Endodermal cell (in vitro differentiated cells): ENCODE data around the gene KCNIP3. TPM values are rescaled to one million over a fixed set of nuclear protein-coding genes. Genes with fewer than 3 reads are reported as not detected.

Source experiments
- DNase-seq: peaks from one replicate; pipeline ENCODE4 v3.0.0-alpha.2; 2017
- H3K27ac ChIP-seq: 2 replicates; pipeline ENCODE4 v1.5.1; 2013; ENCODE audit warnings: mild to moderate bottlenecking, low read depth, low read length, moderate library complexity
- H3K27me3 ChIP-seq: 2 replicates; pipeline ENCODE4 v1.6.1; 2013; ENCODE audit warnings: mild to moderate bottlenecking, low read length, moderate library complexity; ENCODE audit not compliant: insufficient read depth, control insufficient read depth, poor library complexity, severe bottlenecking
- H3K36me3 ChIP-seq: 2 replicates; pipeline ENCODE4 v1.7.0; 2013; ENCODE audit warnings: mild to moderate bottlenecking, low read length, moderate library complexity; ENCODE audit not compliant: control insufficient read depth, insufficient read depth
- H3K4me1 ChIP-seq: one replicate; pipeline ENCODE4 v1.7.0; 2013; ENCODE audit warnings: low read length; ENCODE audit not compliant: control insufficient read depth, insufficient read depth
- H3K4me3 ChIP-seq: 2 replicates; pipeline ENCODE4 v1.5.1; 2013; ENCODE audit warnings: mild to moderate bottlenecking, low read length, moderate library complexity
- H3K9ac ChIP-seq: 2 replicates; pipeline ENCODE4 v1.6.1; 2013; ENCODE audit warnings: mild to moderate bottlenecking, low read length, moderate library complexity; ENCODE audit not compliant: poor library complexity, severe bottlenecking; ENCODE audit errors: extremely low read depth
- H3K9me3 ChIP-seq: 2 replicates; pipeline ENCODE4 v1.6.1; 2013; ENCODE audit warnings: mild to moderate bottlenecking, low read length, moderate library complexity; ENCODE audit not compliant: control insufficient read depth
- H3K27ac Mint-ChIP-seq: 2 replicates; pipeline ENCODE4 v1.8.0; 2020; ENCODE audit warnings: mixed read lengths
- H3K27me3 Mint-ChIP-seq: 2 replicates; pipeline ENCODE4 v1.8.0; 2021; ENCODE audit warnings: mild to moderate bottlenecking, mixed read lengths; ENCODE audit not compliant: insufficient read depth
- H3K36me3 Mint-ChIP-seq: 2 replicates; pipeline ENCODE4 v1.8.0; 2020; ENCODE audit warnings: low read depth, mixed read lengths
- H3K4me1 Mint-ChIP-seq: 2 replicates; pipeline ENCODE4 v1.8.0; 2020; ENCODE audit warnings: mixed read lengths
- H3K4me3 Mint-ChIP-seq: 2 replicates; pipeline ENCODE4 v1.8.0; 2020; ENCODE audit warnings: mild to moderate bottlenecking, moderate library complexity, mixed read lengths
- H3K9me3 Mint-ChIP-seq: 2 replicates; pipeline ENCODE4 v1.8.0; 2020; ENCODE audit warnings: mild to moderate bottlenecking, mixed read lengths
- WGBS, 2 experiments: methylation state at CpG; one replicate each; pipeline versions ENCODE4 v1.1.5 to v1.1.7; 2013; ENCODE audit warnings: missing lambda C conversion rate in 2 of 2, mixed read lengths in 1 of 2; ENCODE audit not compliant: insufficient coverage in 1 of 2, insufficient read length in 1 of 2; 5-methylcytosine and 5-hydroxymethylcytosine counted together
- total RNA-seq, 2 donors: library from RNA; stranded (reverse); fragmentation: NEBNext Ultra II Directional in 1 of 2; extraction: Animal tissue kit (Norgen Biotek cat#: 25700) in 1 of 2; gene quantifications; 2 replicates in 1 of 2; 3 replicates in 1 of 2; pipeline ENCODE4 v1.2.1, GENCODE V29; 2021
- TF ChIP-seq, protein P1 (sequence below): fragments of 200-600 bp; sonication (generic); conservative IDR thresholded peaks from 2 replicates; pipeline ENCODE4 v1.5.0; 2021; ENCODE audit warnings: antibody characterized with exemption, mild to moderate bottlenecking

The KCNIP3 gene
- total RNA-seq, 2 donors from 2014 or later = 0.26 to 1.3 TPM

DNA sequence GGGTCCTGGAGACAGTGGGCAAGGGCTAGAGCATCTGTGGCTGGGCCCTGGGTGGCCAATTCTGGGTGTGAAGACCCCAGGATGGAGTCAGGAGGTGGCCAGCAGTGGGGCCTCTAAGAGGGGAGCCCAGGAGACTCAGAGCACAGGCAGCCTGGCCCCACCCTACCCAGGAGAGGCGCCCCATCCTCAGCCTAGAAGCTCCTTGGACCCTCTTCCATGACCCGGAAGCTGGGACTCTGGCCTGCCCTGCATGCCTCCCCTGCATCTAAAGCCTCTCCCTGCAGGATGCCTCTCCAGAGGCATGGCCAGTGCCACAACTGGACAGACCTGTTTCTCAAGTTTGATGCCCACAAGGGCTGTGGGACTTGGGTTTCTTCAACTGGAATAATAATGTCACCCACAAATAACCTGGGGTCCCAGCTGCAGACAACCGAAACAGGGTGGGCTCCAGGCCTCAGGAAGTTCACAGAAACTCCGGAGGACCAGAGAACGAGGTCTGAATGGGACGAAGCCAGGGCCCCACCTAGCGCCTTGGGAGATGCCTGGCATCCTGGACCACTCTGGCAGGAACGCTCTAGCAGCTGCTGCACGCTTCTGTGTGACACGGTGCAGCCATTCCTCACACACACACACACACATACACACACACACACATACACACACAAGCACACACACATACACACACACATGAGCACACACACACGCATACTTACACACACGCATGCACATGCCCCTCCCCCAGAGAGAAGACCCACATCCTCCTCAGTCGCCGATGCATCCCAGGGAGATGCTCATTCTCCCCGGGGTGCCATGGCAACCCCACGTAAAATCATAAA is 16.4 kb downstream of the KCNIP3 start:
- H3K9me3 ChIP-seq = no peaks in the 10 kb centered on the region
- Mint-ChIP-seq H3K9me3 (no peaks in the 10 kb centered on the region), H3K36me3 (no peaks in the 10 kb centered on the region), H3K27me3 (no peaks in the 10 kb centered on the region), H3K4me3 (no peak overlapping the region), H3K27ac (no peak overlapping the region), H3K4me1 (no peaks in the 10 kb centered on the region)
- no peaks in the 10 kb centered on the region for H3K36me3 ChIP-seq
- H3K4me3 ChIP-seq = no peak overlapping the region
- no peaks in the 10 kb centered on the region for H3K27me3 ChIP-seq
- no peaks in the 10 kb centered on the region for H3K4me1 ChIP-seq
- 90 to 92% methylated on average over 6 to 16 of the region's 16 CpGs for WGBS, 2 experiments
- H3K9ac ChIP-seq = no peak overlapping the region
- DNase-seq = no peak
- TF ChIP-seq, protein P1, sequence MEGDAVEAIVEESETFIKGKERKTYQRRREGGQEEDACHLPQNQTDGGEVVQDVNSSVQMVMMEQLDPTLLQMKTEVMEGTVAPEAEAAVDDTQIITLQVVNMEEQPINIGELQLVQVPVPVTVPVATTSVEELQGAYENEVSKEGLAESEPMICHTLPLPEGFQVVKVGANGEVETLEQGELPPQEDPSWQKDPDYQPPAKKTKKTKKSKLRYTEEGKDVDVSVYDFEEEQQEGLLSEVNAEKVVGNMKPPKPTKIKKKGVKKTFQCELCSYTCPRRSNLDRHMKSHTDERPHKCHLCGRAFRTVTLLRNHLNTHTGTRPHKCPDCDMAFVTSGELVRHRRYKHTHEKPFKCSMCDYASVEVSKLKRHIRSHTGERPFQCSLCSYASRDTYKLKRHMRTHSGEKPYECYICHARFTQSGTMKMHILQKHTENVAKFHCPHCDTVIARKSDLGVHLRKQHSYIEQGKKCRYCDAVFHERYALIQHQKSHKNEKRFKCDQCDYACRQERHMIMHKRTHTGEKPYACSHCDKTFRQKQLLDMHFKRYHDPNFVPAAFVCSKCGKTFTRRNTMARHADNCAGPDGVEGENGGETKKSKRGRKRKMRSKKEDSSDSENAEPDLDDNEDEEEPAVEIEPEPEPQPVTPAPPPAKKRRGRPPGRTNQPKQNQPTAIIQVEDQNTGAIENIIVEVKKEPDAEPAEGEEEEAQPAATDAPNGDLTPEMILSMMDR = no peak
- H3K27ac ChIP-seq = no peak overlapping the region

DNA sequence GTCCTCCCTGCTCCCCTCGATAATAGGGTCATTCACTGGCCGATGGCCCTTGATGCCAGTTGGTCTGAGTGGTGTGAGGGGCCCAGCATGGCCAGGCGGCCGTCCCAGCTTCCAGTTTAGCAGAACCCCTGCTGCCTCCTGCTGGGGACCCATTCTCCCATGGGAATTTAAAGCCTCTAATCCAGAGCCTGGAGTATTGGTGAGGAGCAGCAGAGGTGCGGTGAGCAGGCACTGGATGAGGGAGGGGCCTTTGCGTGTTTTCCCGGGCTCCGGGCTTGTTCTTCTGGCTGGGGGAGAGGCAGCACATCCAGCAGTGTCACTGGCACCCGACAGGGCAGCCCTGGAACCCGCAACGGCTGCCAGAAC is 17.4 kb downstream of the KCNIP3 start:
- Mint-ChIP-seq H3K27me3 (no peaks in the 10 kb centered on the region), H3K36me3 (no peaks in the 10 kb centered on the region), H3K27ac (no peak overlapping the region), H3K4me3 (no peak overlapping the region), H3K4me1 (no peaks in the 10 kb centered on the region), H3K9me3 (no peaks in the 10 kb centered on the region)
- no peak overlapping the region for H3K9ac ChIP-seq
- TF ChIP-seq, protein P1 = no peak
- H3K4me3 ChIP-seq = no peak overlapping the region
- no peaks in the 10 kb centered on the region for H3K9me3 ChIP-seq
- no peak overlapping the region for H3K27ac ChIP-seq
- no peak for DNase-seq
- H3K4me1 ChIP-seq = no peaks in the 10 kb centered on the region
- H3K27me3 ChIP-seq = no peaks in the 10 kb centered on the region
- 86 to 95% methylated on average over 4 to 11 of the region's 11 CpGs for WGBS, 2 experiments
- no peaks in the 10 kb centered on the region for H3K36me3 ChIP-seq

DNA sequence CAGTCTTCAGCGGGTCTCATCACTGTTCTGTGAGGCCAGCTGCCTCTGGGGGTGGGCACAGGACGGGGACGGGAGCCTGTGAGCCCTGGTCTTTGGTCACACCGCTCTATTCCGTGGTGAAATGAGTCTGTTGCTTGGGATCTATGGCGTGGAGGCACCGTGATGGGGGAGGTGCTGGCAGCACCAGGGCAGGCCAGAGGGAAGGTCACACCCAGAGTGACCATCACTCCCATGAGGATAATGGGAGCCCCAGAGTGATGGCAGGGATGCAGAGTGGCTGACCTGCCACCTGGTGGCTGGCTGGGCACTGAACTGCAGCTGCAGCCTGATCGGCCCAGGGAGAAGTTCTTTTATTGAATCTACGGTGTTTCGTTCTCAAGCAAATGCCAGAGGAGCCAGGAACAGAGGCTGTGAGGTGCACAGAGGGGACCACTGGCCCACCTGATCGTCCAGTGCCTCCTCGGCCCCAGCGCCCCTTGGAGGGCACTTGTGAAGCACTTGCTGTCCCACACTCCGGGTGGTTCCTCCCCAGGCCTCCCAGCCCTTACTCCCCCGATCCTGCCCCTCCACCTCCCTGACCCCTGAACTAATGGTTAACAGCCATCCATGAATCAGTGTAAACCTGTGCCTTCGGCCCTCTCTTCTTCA is 17.9 kb downstream of the KCNIP3 start:
- Mint-ChIP-seq H3K4me3 (no peak overlapping the region), H3K36me3 (no peaks in the 10 kb centered on the region), H3K27me3 (no peaks in the 10 kb centered on the region), H3K4me1 (no peaks in the 10 kb centered on the region), H3K9me3 (no peaks in the 10 kb centered on the region), H3K27ac (no peak overlapping the region)
- WGBS, 2 experiments = 75 to 80% methylated on average over 9 to 16 of the region's 16 CpGs
- Histone ChIP-seq H3K36me3 (no peaks in the 10 kb centered on the region), H3K27ac (no peak overlapping the region), H3K9ac (no peak overlapping the region), H3K4me1 (no peaks in the 10 kb centered on the region), H3K27me3 (no peaks in the 10 kb centered on the region), H3K9me3 (no peaks in the 10 kb centered on the region), H3K4me3 (no peak overlapping the region)
- peak; percentile 88 for DNase-seq
- TF ChIP-seq, protein P1 = peak; percentile 88
